Panc1 (cell line): ENCODE measurements around the gene CROCC2. TPM values are rescaled to one million over a fixed set of nuclear protein-coding genes. Genes with fewer than 3 reads are reported as not detected.

ENCODE experiments used
- ATAC-seq: fragments of 200-7000 bp; cut with Tn5 transposase; 2 replicates; pipeline ENCODE4 v1.9.1; 2020; ENCODE audit warnings: mild to moderate bottlenecking, moderate library complexity
- BruUV-seq: library from RNA; stranded (reverse); fragments of 400-500 nt; replicated peaks from 2 replicates; lab custom pipeline; 2021; lab: Mats Ljungman, UMichigan
- CTCF ChIA-PET: fragments of 300-600 bp; sonication (Branson Sonifier 250); formaldehyde crosslinking; loops from one replicate; lab custom pipeline; 2022; ENCODE audit warnings: antibody characterized with exemption; lab: Charles Lee
- POLR2A ChIA-PET: fragments of 300-600 bp; sonication (Branson Sonifier 250); formaldehyde crosslinking; loops from one replicate; lab custom pipeline; 2022; ENCODE audit warnings: antibody characterized with exemption; lab: Charles Lee
- DNase-seq: peaks from one replicate; pipeline ENCODE4 v3.0.0-alpha.2; 2010; ENCODE audit warnings: low read depth, low spot score
- H3K27ac ChIP-seq: 2 replicates; pipeline ENCODE4 v1.5.1; 2011; ENCODE audit warnings: mild to moderate bottlenecking, low read length, inconsistent platforms
- H3K27me3 ChIP-seq: fragments of 200-500 bp; sonication (Bioruptor generic); 2 replicates; pipeline ENCODE4 v1.6.0; 2014; ENCODE audit warnings: low read length, inconsistent platforms; ENCODE audit not compliant: control insufficient read depth, insufficient read depth
- H3K36me3 ChIP-seq: fragments of 200-500 bp; sonication (Bioruptor generic); 2 replicates; pipeline ENCODE4 v1.5.1; 2014; ENCODE audit warnings: inconsistent platforms, mild to moderate bottlenecking, low read length, moderate library complexity; ENCODE audit not compliant: control insufficient read depth, insufficient read depth
- H3K4me1 ChIP-seq: 2 replicates; pipeline ENCODE4 v1.5.1; 2011; ENCODE audit warnings: inconsistent platforms, mild to moderate bottlenecking, low read length, moderate library complexity; ENCODE audit not compliant: control insufficient read depth, insufficient read depth
- H3K4me3 ChIP-seq, 2 experiments: 2 replicates each; pipeline ENCODE4 v1.5.1; 2011 to 2012; ENCODE audit warnings: low read depth in 2 of 2, low read length in 2 of 2, mild to moderate bottlenecking in 2 of 2, inconsistent platforms in 1 of 2, moderate library complexity in 1 of 2
- H3K9me3 ChIP-seq: fragments of 200-500 bp; sonication (Bioruptor generic); 2 replicates; pipeline ENCODE4 v1.5.1; 2014; ENCODE audit warnings: low read depth, mild to moderate bottlenecking, inconsistent platforms, low read length, moderate library complexity; ENCODE audit not compliant: control insufficient read depth, insufficient read depth
- POLR2AphosphoS5 ChIP-seq: IDR thresholded peaks from 2 replicates; pipeline ENCODE4 v1.6.1; 2012; ENCODE audit warnings: mild to moderate bottlenecking, low read depth, low read length, moderate library complexity
- SIN3A ChIP-seq: IDR thresholded peaks from 2 replicates; pipeline ENCODE4 v1.6.1; 2012; ENCODE audit warnings: low read depth, mild to moderate bottlenecking, low read length, moderate library complexity, borderline replicate concordance; ENCODE audit not compliant: insufficient read depth
- TCF7L2 ChIP-seq: IDR thresholded peaks from 2 replicates; pipeline ENCODE4 v1.6.1; 2011; ENCODE audit warnings: mild to moderate bottlenecking, low read depth, low read length, inconsistent platforms
- in situ Hi-C: cut with HindIII; loops from 2 replicates; pipeline ENCODE4 v1.10.0; 2016; ENCODE audit warnings: low sequenced_read_pairs, low pct_unique_long_range_greater_than_20kb
- intact Hi-C: fragments of 100-400 bp; cut with micrococcal nuclease; formaldehyde crosslinking; loops from one replicate; pipeline ENCODE4 v1.10.0; 2022; ENCODE audit not compliant: unreplicated experiment
- total RNA-seq: library from RNA; stranded (reverse); gene quantifications from one replicate; pipeline ENCODE4 v1.2.1, GENCODE V29; 2021; ENCODE audit not compliant: unreplicated experiment
- TF ChIP-seq, protein P1 (sequence below): fragments of 450-650 bp; IDR thresholded peaks from 2 replicates; pipeline ENCODE4 v1.5.1; 2017; ENCODE audit warnings: mild to moderate bottlenecking
- TF ChIP-seq, protein P2 (sequence below), 2 experiments: IDR thresholded peaks; 2 replicates each; pipeline ENCODE4 v1.6.1; 2011 to 2012; ENCODE audit warnings: low read depth in 2 of 2, control low read depth in 1 of 2, low read length in 1 of 2, mild to moderate bottlenecking in 1 of 2, moderate library complexity in 1 of 2; ENCODE audit not compliant: insufficient read depth in 1 of 2

CROCC2 gene
- total RNA-seq, 1 experiment from 2014 or later, result 0.23 TPM

DNA sequence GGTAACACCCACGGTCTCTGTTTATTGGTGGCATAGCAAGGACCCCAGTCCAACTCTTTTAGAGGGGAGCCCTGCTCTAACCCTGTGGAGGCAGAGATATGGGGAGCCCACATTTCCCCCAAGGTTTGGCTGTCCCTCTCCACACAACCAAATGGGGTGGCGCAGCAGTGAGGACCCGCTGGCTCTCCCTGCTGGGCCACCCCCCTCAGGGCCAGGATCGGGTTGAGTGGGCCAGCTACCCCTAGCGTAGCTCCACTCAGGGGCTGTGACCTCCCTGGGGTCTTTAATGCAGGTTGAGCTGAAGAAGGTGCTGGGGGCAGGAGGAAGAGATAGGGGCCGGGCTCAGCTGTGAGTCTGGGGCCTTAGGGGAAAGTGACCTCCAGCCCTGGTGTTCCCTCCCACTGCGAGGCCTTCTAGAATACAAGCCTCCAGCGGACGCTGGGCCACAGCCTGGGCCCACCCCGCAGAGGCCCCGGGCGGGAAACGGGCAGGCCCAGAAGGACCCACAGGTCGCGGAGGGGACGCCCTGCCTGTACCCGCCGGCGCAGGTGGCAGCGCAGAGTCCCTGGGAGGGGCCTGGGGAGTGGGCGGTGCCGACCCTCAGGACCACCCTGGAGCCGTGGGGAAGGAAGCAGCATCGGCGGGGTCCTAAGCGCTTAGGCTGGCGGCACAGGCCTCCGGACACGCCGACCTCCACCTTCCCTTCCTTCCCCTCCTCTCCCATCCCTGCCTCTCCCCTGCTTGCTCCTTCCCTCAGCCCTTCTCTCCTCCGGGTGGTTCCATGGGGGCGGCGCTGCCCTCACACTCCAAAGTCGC, 9.6 kb downstream of the CROCC2 start:
- no TSS peak for BruUV-seq
- TF ChIP-seq, protein P1, sequence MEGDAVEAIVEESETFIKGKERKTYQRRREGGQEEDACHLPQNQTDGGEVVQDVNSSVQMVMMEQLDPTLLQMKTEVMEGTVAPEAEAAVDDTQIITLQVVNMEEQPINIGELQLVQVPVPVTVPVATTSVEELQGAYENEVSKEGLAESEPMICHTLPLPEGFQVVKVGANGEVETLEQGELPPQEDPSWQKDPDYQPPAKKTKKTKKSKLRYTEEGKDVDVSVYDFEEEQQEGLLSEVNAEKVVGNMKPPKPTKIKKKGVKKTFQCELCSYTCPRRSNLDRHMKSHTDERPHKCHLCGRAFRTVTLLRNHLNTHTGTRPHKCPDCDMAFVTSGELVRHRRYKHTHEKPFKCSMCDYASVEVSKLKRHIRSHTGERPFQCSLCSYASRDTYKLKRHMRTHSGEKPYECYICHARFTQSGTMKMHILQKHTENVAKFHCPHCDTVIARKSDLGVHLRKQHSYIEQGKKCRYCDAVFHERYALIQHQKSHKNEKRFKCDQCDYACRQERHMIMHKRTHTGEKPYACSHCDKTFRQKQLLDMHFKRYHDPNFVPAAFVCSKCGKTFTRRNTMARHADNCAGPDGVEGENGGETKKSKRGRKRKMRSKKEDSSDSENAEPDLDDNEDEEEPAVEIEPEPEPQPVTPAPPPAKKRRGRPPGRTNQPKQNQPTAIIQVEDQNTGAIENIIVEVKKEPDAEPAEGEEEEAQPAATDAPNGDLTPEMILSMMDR, result no peak
- no peak for TF ChIP-seq SIN3A
- TF ChIP-seq, protein P2, sequence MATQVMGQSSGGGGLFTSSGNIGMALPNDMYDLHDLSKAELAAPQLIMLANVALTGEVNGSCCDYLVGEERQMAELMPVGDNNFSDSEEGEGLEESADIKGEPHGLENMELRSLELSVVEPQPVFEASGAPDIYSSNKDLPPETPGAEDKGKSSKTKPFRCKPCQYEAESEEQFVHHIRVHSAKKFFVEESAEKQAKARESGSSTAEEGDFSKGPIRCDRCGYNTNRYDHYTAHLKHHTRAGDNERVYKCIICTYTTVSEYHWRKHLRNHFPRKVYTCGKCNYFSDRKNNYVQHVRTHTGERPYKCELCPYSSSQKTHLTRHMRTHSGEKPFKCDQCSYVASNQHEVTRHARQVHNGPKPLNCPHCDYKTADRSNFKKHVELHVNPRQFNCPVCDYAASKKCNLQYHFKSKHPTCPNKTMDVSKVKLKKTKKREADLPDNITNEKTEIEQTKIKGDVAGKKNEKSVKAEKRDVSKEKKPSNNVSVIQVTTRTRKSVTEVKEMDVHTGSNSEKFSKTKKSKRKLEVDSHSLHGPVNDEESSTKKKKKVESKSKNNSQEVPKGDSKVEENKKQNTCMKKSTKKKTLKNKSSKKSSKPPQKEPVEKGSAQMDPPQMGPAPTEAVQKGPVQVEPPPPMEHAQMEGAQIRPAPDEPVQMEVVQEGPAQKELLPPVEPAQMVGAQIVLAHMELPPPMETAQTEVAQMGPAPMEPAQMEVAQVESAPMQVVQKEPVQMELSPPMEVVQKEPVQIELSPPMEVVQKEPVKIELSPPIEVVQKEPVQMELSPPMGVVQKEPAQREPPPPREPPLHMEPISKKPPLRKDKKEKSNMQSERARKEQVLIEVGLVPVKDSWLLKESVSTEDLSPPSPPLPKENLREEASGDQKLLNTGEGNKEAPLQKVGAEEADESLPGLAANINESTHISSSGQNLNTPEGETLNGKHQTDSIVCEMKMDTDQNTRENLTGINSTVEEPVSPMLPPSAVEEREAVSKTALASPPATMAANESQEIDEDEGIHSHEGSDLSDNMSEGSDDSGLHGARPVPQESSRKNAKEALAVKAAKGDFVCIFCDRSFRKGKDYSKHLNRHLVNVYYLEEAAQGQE (IDR thresholded peaks at IDR 0.05; ENCODE audit: insufficient read depth in 1 of 2, low read depth in 2 of 2, low read length in 1 of 2), result no peak
- TF ChIP-seq POLR2AphosphoS5, result no peak
- no peak for TF ChIP-seq TCF7L2
- ATAC-seq (no peak; the same call in 1 of the 2 replicates), DNase-seq (no peak)
- ChIA-PET CTCF (no interaction called here), POLR2A (no interaction called here)
- Histone ChIP-seq H3K27ac (no peak overlapping the region), H3K36me3 (no peaks in the 10 kb centered on the region), H3K4me3 (no peak overlapping the region), H3K4me1 (peaks cover 53% of the 10 kb centered on the region), H3K9me3 (no peaks in the 10 kb centered on the region), H3K27me3 (no peaks in the 10 kb centered on the region)
- intact Hi-C loops, result loop anchor here (2.0 kb wide), 1 partner anchor 73 kb away; no protein-coding TSS in a partner anchor
- in situ Hi-C loops, result no loop called here

DNA sequence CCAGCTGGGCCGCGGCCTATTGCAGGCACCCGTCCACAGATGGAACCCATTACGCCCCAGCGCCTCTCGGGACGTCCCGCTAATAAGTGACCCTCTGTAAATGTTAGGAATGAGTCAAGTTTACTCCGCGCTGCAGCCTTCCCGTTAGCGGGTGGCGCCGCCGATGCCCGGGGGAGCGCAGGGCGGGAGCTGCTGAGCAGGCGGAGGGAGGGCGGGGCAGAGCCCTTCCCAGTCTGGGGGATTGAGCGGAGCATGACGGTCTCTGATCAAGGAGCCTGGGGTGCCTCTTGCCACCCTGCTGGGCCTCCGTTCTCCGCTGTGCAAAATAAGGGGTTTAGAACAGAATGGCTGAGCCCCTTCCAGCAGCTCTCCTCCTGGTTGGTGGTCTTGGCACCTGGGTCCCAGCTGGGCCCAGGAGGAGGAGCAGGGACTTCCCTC, 10.5 kb downstream of the CROCC2 start:
- 0 out of 4 replicates have a peak overlapping the region, but pooled peaks of 1 of the 2 experiments have one; percentile 11 for H3K4me3 ChIP-seq
- no peaks in the 10 kb centered on the region for H3K27me3 ChIP-seq
- H3K27ac ChIP-seq, result no peak overlapping the region
- CTCF ChIA-PET, result no interaction called here
- ATAC-seq (peak; percentile 57), DNase-seq (no peak)
- intact Hi-C loops (no loop called here), in situ Hi-C loops (no loop called here)
- no peak for TF ChIP-seq SIN3A
- TF ChIP-seq, protein P1, result no peak
- no peak for TF ChIP-seq POLR2AphosphoS5
- TF ChIP-seq, protein P2 (IDR thresholded peaks at IDR 0.05; ENCODE audit: insufficient read depth in 1 of 2, low read depth in 2 of 2, low read length in 1 of 2), result no peak
- no peak for TF ChIP-seq TCF7L2
- POLR2A ChIA-PET, result no interaction called here
- no peaks in the 10 kb centered on the region for H3K9me3 ChIP-seq
- no TSS peak for BruUV-seq
- H3K36me3 ChIP-seq, result no peaks in the 10 kb centered on the region
- H3K4me1 ChIP-seq, result peaks cover 62% of the 10 kb centered on the region
